HCT116 (cell line): ENCODE measurements around the gene AMBP. TPM values are rescaled to one million over a fixed set of nuclear protein-coding genes. Genes with fewer than 3 reads are reported as not detected.

ENCODE experiments used
- ATAC-seq: fragments of 200-7000 bp; cut with Tn5 transposase; 2 replicates; pipeline ENCODE4 v1.9.1; 2020; ENCODE audit warnings: mild to moderate bottlenecking, moderate library complexity
- BruUV-seq: library from RNA; stranded (reverse); fragments of 400-500 nt; replicated peaks from 2 replicates; lab custom pipeline; 2021; lab: Mats Ljungman, UMichigan
- CTCF ChIA-PET: fragments of 300-600 bp; sonication (Branson Sonifier 250); formaldehyde crosslinking; loops from one replicate; lab custom pipeline; 2021; ENCODE audit warnings: antibody characterized with exemption; lab: Charles Lee
- POLR2A ChIA-PET: fragments of 300-600, 350-600 bp; sonication (Branson Sonifier 250); formaldehyde crosslinking; loops from one replicate; lab custom pipeline; 2021; ENCODE audit warnings: antibody characterized with exemption; lab: Charles Lee
- RAD21 ChIA-PET, 2 experiments: fragments of 300-600 bp; sonication (Branson Sonifier 250); formaldehyde crosslinking; loops; one replicate each; lab custom pipeline; 2023; ENCODE audit warnings: low total read pairs in 2 of 2; ENCODE audit not compliant: uncharacterized antibody in 2 of 2, unreplicated experiment in 2 of 2, low non-redundant PET in 1 of 2; lab: Charles Lee
- DNase-seq: peaks from one replicate; pipeline ENCODE4 v3.0.0-alpha.2; 2010; ENCODE audit warnings: low read depth, low spot score
- H2AFZ ChIP-seq: fragments of 200-600 bp; shearing (Covaris generic), sonication (generic); 2 replicates; pipeline ENCODE4 v1.6.1; 2017; ENCODE audit warnings: low read depth, mixed run types, mixed read lengths, antibody characterized with exemption, low read length; ENCODE audit not compliant: poor library complexity, severe bottlenecking
- H3K27ac ChIP-seq: 2 replicates; pipeline ENCODE4 v1.5.1; 2012; ENCODE audit warnings: low read depth, low read length
- H3K27me3 ChIP-seq: fragments of 200-600 bp; sonication (generic); 2 replicates; pipeline ENCODE4 v1.6.1; 2016; ENCODE audit warnings: mixed run types, low read length, mixed read lengths; ENCODE audit not compliant: insufficient read depth
- H3K36me3 ChIP-seq, 2 experiments: fragments of 200-500 bp in 1 of 2; fragments of 200-600 bp in 1 of 2; sonication (Bioruptor generic) in 1 of 2; sonication (generic) in 1 of 2; 2 replicates each; pipeline versions ENCODE4 v1.5.1 to v1.6.1; 2014 to 2016; ENCODE audit warnings: low read length in 2 of 2, inconsistent platforms in 1 of 2, mixed read lengths in 1 of 2, mixed run types in 1 of 2; ENCODE audit not compliant: insufficient read depth in 2 of 2, control insufficient read depth in 1 of 2
- H3K4me1 ChIP-seq, 2 experiments: fragments of 200-600 bp in 1 of 2; sonication (generic) in 1 of 2; 2 replicates each; pipeline versions ENCODE4 v1.5.1 to v1.6.1; 2012 to 2017; ENCODE audit warnings: low read length in 2 of 2, inconsistent platforms in 1 of 2, mild to moderate bottlenecking in 1 of 2, mixed read lengths in 1 of 2, mixed run types in 1 of 2, moderate library complexity in 1 of 2; ENCODE audit not compliant: insufficient read depth in 2 of 2, control insufficient read depth in 1 of 2
- H3K4me2 ChIP-seq: fragments of 200-600 bp; sonication (generic); 2 replicates; pipeline ENCODE4 v1.6.1; 2017; ENCODE audit warnings: mixed run types, low read length, mixed read lengths
- H3K4me3 ChIP-seq, 2 experiments: fragments of 200-600 bp in 1 of 2; sonication (generic) in 1 of 2; replicated peaks in 1 of 2; 2 replicates each; pipeline ENCODE4 v1.5.1; 2011 to 2016; ENCODE audit warnings: low read length in 2 of 2, control low read depth in 1 of 2, low read depth in 1 of 2, mild to moderate bottlenecking in 1 of 2, mixed read lengths in 1 of 2, mixed run types in 1 of 2
- H3K79me2 ChIP-seq: fragments of 200-600 bp; sonication (generic); 2 replicates; pipeline ENCODE4 v1.6.1; 2017; ENCODE audit warnings: mild to moderate bottlenecking, mixed run types, low read length, moderate library complexity, mixed read lengths; ENCODE audit not compliant: insufficient read depth
- H3K9ac ChIP-seq: fragments of 200-600 bp; sonication (generic); 2 replicates; pipeline ENCODE4 v1.6.1; 2016; ENCODE audit warnings: low read length, mixed read lengths
- H3K9me2 ChIP-seq: fragments of 200-600 bp; sonication (generic), shearing (Covaris generic); 2 replicates; pipeline ENCODE4 v1.6.1; 2017; ENCODE audit warnings: mixed run types, mild to moderate bottlenecking, moderate library complexity; ENCODE audit not compliant: insufficient read depth
- H3K9me3 ChIP-seq, 2 experiments: fragments of 200-500 bp in 1 of 2; fragments of 200-600 bp in 1 of 2; sonication (Bioruptor generic) in 1 of 2; sonication (generic) in 1 of 2; 2 replicates each; pipeline ENCODE4 v1.6.1; 2014 to 2017; ENCODE audit warnings: low read length in 2 of 2, mixed read lengths in 2 of 2, inconsistent platforms in 1 of 2, low read depth in 1 of 2, mild to moderate bottlenecking in 1 of 2, mixed run types in 1 of 2, moderate library complexity in 1 of 2; ENCODE audit not compliant: control insufficient read depth in 1 of 2, insufficient read depth in 1 of 2
- H4K20me1 ChIP-seq: fragments of 200-600 bp; sonication (generic), shearing (Covaris generic); 2 replicates; pipeline ENCODE4 v1.6.1; 2017; ENCODE audit warnings: mixed run types, mild to moderate bottlenecking, moderate library complexity; ENCODE audit not compliant: insufficient read depth
- CBX3 ChIP-seq: IDR thresholded peaks from 2 replicates; pipeline ENCODE4 v1.6.1; 2012; ENCODE audit warnings: low read depth
- EGR1 ChIP-seq: IDR thresholded peaks from 2 replicates; pipeline ENCODE4 v1.6.1; 2012; ENCODE audit warnings: low read depth
- EZH2phosphoT487 ChIP-seq: fragments of 200-600 bp; IDR thresholded peaks from 2 replicates; pipeline ENCODE4 v1.6.1; 2018; ENCODE audit warnings: antibody characterized with exemption, borderline replicate concordance
- FOSL1 ChIP-seq: IDR thresholded peaks from 2 replicates; pipeline ENCODE4 v1.6.1; 2012; ENCODE audit warnings: low read depth
- POLR2A ChIP-seq: IDR thresholded peaks from 2 replicates; pipeline ENCODE4 v1.7.0; 2011; ENCODE audit warnings: borderline replicate concordance; ENCODE audit not compliant: insufficient read depth, insufficient read length; ENCODE audit errors: extremely low read depth
- SIN3A ChIP-seq: IDR thresholded peaks from 2 replicates; pipeline ENCODE4 v1.6.1; 2012; ENCODE audit warnings: low read depth
- YY1 ChIP-seq: IDR thresholded peaks from 2 replicates; pipeline ENCODE4 v1.6.1; 2011; ENCODE audit warnings: low read length, low read depth, moderate library complexity, mild to moderate bottlenecking; ENCODE audit not compliant: insufficient replicate concordance; ENCODE audit errors: extremely low read depth
- intact Hi-C: fragments of 100-400 bp; cut with micrococcal nuclease; formaldehyde crosslinking; loops from 2 replicates; pipeline ENCODE4 v1.10.0; 2022
- total RNA-seq: library from RNA; stranded (reverse); gene quantifications from one replicate; pipeline ENCODE4 v1.2.1, GENCODE V29; 2021; ENCODE audit not compliant: unreplicated experiment
- TF ChIP-seq, protein P1 (sequence below), 3 experiments: fragments of 200-600 bp in 1 of 3; sonication (generic) in 1 of 3; IDR thresholded peaks in 2 of 3; conservative IDR thresholded peaks in 1 of 3; 2 replicates each; pipeline ENCODE4 v1.5.1; 2012 to 2017; ENCODE audit warnings: low read depth in 2 of 3, low read length in 2 of 3, antibody characterized with exemption in 1 of 3, borderline replicate concordance in 1 of 3, control low read depth in 1 of 3, mild to moderate bottlenecking in 1 of 3, mixed read lengths in 1 of 3, mixed run types in 1 of 3, moderate library complexity in 1 of 3; ENCODE audit not compliant: insufficient read depth in 1 of 3
- TF ChIP-seq, protein P2 (sequence below): IDR thresholded peaks from 2 replicates; pipeline ENCODE4 v1.6.1; 2011; ENCODE audit warnings: mild to moderate bottlenecking, low read length, moderate library complexity; ENCODE audit not compliant: insufficient replicate concordance; ENCODE audit errors: extremely low read depth

The AMBP gene
- total RNA-seq, 1 experiment from 2014 or later = 1.9 TPM

DNA sequence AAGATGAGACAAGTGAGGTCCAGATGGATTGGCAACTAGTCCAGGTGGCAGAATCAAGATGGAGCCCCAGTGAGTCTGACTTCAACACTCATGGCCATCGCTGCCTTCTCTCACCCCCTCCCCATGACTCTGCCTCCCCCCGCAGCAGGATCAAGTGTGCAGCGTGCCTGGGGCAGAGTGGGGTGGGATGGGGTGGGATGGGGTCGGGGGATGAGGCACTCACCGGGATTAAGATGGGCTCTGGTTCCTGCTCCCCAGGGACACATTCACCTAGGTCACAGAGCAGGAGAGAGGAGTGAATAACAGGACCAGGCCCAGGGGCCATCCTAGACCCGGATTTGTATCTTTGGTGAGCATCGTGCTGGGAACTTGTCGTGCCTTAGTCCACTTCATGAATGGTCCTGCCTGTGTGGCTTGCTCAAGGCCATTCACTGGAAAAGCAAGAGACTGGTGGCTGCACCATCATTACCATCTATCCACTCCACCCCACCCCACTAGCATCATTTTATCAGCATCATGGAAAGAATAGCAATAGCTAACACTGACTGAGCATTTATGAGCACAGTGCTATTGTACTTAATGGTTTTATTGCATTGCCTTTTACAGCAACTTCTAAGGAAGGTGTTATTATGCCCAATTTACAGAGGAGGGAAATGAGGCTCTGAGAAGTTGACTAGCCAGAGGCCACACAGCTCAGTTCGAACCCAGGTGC is 8.5 kb downstream of the AMBP start:
- Histone ChIP-seq H2AFZ (no peak overlapping the region), H3K9ac (no peak overlapping the region), H3K4me1 (no peaks in the 10 kb centered on the region), H3K27ac (no peak overlapping the region), H3K4me3 (no peak overlapping the region), H3K79me2 (no peaks in the 10 kb centered on the region)
- RAD21 ChIA-PET = no interaction called here
- POLR2A ChIA-PET = no interaction called here
- TF ChIP-seq POLR2A = no peak
- TF ChIP-seq EZH2phosphoT487 = no peak
- TF ChIP-seq, protein P1, sequence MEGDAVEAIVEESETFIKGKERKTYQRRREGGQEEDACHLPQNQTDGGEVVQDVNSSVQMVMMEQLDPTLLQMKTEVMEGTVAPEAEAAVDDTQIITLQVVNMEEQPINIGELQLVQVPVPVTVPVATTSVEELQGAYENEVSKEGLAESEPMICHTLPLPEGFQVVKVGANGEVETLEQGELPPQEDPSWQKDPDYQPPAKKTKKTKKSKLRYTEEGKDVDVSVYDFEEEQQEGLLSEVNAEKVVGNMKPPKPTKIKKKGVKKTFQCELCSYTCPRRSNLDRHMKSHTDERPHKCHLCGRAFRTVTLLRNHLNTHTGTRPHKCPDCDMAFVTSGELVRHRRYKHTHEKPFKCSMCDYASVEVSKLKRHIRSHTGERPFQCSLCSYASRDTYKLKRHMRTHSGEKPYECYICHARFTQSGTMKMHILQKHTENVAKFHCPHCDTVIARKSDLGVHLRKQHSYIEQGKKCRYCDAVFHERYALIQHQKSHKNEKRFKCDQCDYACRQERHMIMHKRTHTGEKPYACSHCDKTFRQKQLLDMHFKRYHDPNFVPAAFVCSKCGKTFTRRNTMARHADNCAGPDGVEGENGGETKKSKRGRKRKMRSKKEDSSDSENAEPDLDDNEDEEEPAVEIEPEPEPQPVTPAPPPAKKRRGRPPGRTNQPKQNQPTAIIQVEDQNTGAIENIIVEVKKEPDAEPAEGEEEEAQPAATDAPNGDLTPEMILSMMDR (IDR thresholded peaks at IDR 0.05 in 2 of 3, conservative IDR thresholded peaks at IDR 0.05 in 1 of 3; ENCODE audit: borderline replicate concordance in 1 of 3, insufficient read depth in 1 of 3, low read depth in 2 of 3, low read length in 2 of 3) = no peak
- TF ChIP-seq, protein P2, sequence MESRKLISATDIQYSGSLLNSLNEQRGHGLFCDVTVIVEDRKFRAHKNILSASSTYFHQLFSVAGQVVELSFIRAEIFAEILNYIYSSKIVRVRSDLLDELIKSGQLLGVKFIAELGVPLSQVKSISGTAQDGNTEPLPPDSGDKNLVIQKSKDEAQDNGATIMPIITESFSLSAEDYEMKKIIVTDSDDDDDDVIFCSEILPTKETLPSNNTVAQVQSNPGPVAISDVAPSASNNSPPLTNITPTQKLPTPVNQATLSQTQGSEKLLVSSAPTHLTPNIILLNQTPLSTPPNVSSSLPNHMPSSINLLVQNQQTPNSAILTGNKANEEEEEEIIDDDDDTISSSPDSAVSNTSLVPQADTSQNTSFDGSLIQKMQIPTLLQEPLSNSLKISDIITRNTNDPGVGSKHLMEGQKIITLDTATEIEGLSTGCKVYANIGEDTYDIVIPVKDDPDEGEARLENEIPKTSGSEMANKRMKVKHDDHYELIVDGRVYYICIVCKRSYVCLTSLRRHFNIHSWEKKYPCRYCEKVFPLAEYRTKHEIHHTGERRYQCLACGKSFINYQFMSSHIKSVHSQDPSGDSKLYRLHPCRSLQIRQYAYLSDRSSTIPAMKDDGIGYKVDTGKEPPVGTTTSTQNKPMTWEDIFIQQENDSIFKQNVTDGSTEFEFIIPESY = no peak
- no peak for TF ChIP-seq SIN3A
- no peak for TF ChIP-seq CBX3
- TF ChIP-seq FOSL1 = no peak
- TF ChIP-seq YY1 = no peak
- no peak for TF ChIP-seq EGR1
- TF ChIP-seq, all 23 proteins: peak for 0
- intact Hi-C loops = no loop called here
- CTCF ChIA-PET = no interaction called here
- Histone ChIP-seq H4K20me1 (no peaks in the 10 kb centered on the region), H3K9me3 (no peaks in the 10 kb centered on the region), H3K9me2 (no peaks in the 10 kb centered on the region), H3K36me3 (no peaks in the 10 kb centered on the region), H3K4me2 (no peak overlapping the region), H3K27me3 (peaks cover 8% of the 10 kb centered on the region; the same call in 1 of the 2 replicates)
- BruUV-seq = no TSS peak
- ATAC-seq (no peak), DNase-seq (no peak)
